ENCODE measurements around the gene EEF1AKMT2. TPM values are rescaled to one million over a fixed set of nuclear protein-coding genes. Genes with fewer than 3 reads are reported as not detected.
"Not testable (repeated sequence)": the region's sequence is repeated elsewhere in the genome, so short reads cannot be mapped to it uniquely, and the experiment has no call there.

The EEF1AKMT2 gene
- total and polyA plus RNA-seq, 2 donors (not counting 1 experiment from before 2014, with no cell fraction given), result 20.5 to 22.1 TPM

DNA sequence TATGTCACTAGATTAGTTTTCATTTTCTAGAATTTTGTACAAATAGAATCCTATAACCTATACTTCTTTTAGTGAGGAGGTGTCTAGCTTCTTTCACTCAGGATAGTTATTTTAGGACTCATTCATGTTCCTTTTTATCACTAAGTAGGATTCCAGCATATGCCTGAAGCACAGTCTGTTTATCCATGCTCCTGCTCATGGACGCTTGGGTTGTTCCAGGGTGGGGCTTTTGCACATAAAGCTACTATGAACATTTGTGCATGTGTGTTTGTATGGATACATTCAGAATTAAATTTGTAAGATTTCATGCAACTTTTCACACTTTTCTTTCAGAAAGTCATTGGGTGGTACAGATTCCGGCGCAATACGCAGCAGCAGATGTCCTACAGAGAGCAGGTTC lies 34.6 kb upstream of the EEF1AKMT2 start:
- no peaks in the 10 kb centered on the region for H3K27me3 ChIP-seq (ENCODE audit: control insufficient read depth, insufficient read depth, low read length)
- no peak overlapping the region for H3K9ac ChIP-seq (ENCODE audit: insufficient read depth, low read length)
- H3K4me3 ChIP-seq (replicated peaks in 1 of 4; ENCODE audit: control extremely low read depth in 1 of 4, insufficient read depth in 1 of 4, low read depth in 3 of 4, low read length in 4 of 4), result no peak overlapping the region
- H2AFZ ChIP-seq (ENCODE audit: low read length), result no peak overlapping the region
- no peaks in the 10 kb centered on the region for H4K20me1 ChIP-seq (ENCODE audit: control insufficient read depth, extremely low read depth, insufficient read depth, low read length)
- H3K79me2 ChIP-seq (ENCODE audit: control insufficient read depth, insufficient read depth, low read length), result no peaks in the 10 kb centered on the region
- no peaks in the 10 kb centered on the region for H3K9me3 ChIP-seq (ENCODE audit: control insufficient read depth, insufficient read depth, low read depth, low read length)
- no peaks in the 10 kb centered on the region for H3K4me1 ChIP-seq (ENCODE audit: control insufficient read depth, extremely low read depth, insufficient read depth, low read length)
- TF ChIP-seq CTCF (conservative IDR thresholded peaks at IDR 0.05 in 1 of 2, IDR thresholded peaks at IDR 0.05 in 1 of 2; ENCODE audit: low read depth in 1 of 2, low read length in 2 of 2) (no peak), EZH2 (IDR thresholded peaks at IDR 0.05; ENCODE audit: low read length, missing control alignments) (no peak)
- no peak overlapping the region for H3K27ac ChIP-seq (ENCODE audit: insufficient read depth, low read length)
- H3K36me3 ChIP-seq (ENCODE audit: control insufficient read depth, insufficient read depth, low read length), result peaks cover 2% of the 10 kb centered on the region
- DNase-seq (ENCODE audit: low read depth in 2 of 2), result no peak
- no peak overlapping the region for H3K4me2 ChIP-seq (ENCODE audit: extremely low read depth, insufficient read depth, low read length)

DNA sequence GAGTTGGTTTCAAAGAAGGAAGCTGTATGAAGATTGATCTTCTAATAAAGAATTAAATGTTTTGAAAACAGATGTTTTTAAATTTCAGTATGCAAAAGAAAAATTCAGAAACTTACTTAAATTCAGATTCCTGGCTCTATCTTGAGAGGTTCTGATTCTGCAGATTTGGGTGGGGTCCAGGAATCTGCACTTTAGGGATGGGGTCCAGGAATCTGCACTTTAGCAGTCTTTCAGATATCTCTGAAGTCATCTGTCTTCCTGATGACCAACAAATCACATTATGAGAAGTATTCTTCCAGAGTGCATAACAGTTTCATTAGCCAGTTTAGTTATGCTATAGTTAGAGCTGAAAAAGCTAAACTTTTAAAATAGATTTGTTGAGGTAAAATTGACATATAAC lies 34.0 kb upstream of the EEF1AKMT2 start:
- H2AFZ ChIP-seq (ENCODE audit: low read length), result no peak overlapping the region
- no peaks in the 10 kb centered on the region for H3K27me3 ChIP-seq (ENCODE audit: control insufficient read depth, insufficient read depth, low read length)
- H3K4me3 ChIP-seq (replicated peaks in 1 of 4; ENCODE audit: control extremely low read depth in 1 of 4, insufficient read depth in 1 of 4, low read depth in 3 of 4, low read length in 4 of 4), result no peak overlapping the region
- H3K4me2 ChIP-seq (ENCODE audit: extremely low read depth, insufficient read depth, low read length), result no peak overlapping the region
- no peaks in the 10 kb centered on the region for H3K79me2 ChIP-seq (ENCODE audit: control insufficient read depth, insufficient read depth, low read length)
- H4K20me1 ChIP-seq (ENCODE audit: control insufficient read depth, extremely low read depth, insufficient read depth, low read length), result no peaks in the 10 kb centered on the region
- no peaks in the 10 kb centered on the region for H3K4me1 ChIP-seq (ENCODE audit: control insufficient read depth, extremely low read depth, insufficient read depth, low read length)
- H3K9ac ChIP-seq (ENCODE audit: insufficient read depth, low read length), result no peak overlapping the region
- TF ChIP-seq EZH2 (IDR thresholded peaks at IDR 0.05; ENCODE audit: low read length, missing control alignments) (no peak), CTCF (conservative IDR thresholded peaks at IDR 0.05 in 1 of 2, IDR thresholded peaks at IDR 0.05 in 1 of 2; ENCODE audit: low read depth in 1 of 2, low read length in 2 of 2) (no peak)
- no peaks in the 10 kb centered on the region for H3K9me3 ChIP-seq (ENCODE audit: control insufficient read depth, insufficient read depth, low read depth, low read length)
- peaks cover 2% of the 10 kb centered on the region for H3K36me3 ChIP-seq (ENCODE audit: control insufficient read depth, insufficient read depth, low read length)
- DNase-seq (ENCODE audit: low read depth in 2 of 2), result no peak
- no peak overlapping the region for H3K27ac ChIP-seq (ENCODE audit: insufficient read depth, low read length)

- H3K79me2 ChIP-seq (ENCODE audit: control insufficient read depth, insufficient read depth, low read length); DNase-seq (ENCODE audit: low read depth in 2 of 2); H2AFZ ChIP-seq (ENCODE audit: low read length); H3K36me3 ChIP-seq (ENCODE audit: control insufficient read depth, insufficient read depth, low read length); H3K27ac ChIP-seq (ENCODE audit: insufficient read depth, low read length); H3K9ac ChIP-seq (ENCODE audit: insufficient read depth, low read length); H4K20me1 ChIP-seq (ENCODE audit: control insufficient read depth, extremely low read depth, insufficient read depth, low read length); H3K4me3 ChIP-seq (replicated peaks in 1 of 4; ENCODE audit: control extremely low read depth in 1 of 4, insufficient read depth in 1 of 4, low read depth in 3 of 4, low read length in 4 of 4); H3K4me2 ChIP-seq (ENCODE audit: extremely low read depth, insufficient read depth, low read length); H3K4me1 ChIP-seq (ENCODE audit: control insufficient read depth, extremely low read depth, insufficient read depth, low read length); H3K27me3 ChIP-seq (ENCODE audit: control insufficient read depth, insufficient read depth, low read length); H3K9me3 ChIP-seq (ENCODE audit: control insufficient read depth, insufficient read depth, low read depth, low read length): not testable (repeated sequence)
Measured at GRCh38 chr10:124824932-124825331, 33.2 kb upstream of the EEF1AKMT2 start.

Data from fibroblast of lung (primary cell).